SHP77 (cell line): ENCODE measurements around the gene DACT2.
A peak's percentile ranks its signal among the peaks of the same experiment; 100 is the strongest.
"Not testable (repeated sequence)": the region's sequence is repeated elsewhere in the genome, so short reads cannot be mapped to it uniquely, and the experiment has no call there.

Experiments used
- DNase-seq, 2 experiments: peaks; one replicate each; lab custom pipeline; 2025; lab: John Stamatoyannopoulos, UW

DACT2 gene

DNA sequence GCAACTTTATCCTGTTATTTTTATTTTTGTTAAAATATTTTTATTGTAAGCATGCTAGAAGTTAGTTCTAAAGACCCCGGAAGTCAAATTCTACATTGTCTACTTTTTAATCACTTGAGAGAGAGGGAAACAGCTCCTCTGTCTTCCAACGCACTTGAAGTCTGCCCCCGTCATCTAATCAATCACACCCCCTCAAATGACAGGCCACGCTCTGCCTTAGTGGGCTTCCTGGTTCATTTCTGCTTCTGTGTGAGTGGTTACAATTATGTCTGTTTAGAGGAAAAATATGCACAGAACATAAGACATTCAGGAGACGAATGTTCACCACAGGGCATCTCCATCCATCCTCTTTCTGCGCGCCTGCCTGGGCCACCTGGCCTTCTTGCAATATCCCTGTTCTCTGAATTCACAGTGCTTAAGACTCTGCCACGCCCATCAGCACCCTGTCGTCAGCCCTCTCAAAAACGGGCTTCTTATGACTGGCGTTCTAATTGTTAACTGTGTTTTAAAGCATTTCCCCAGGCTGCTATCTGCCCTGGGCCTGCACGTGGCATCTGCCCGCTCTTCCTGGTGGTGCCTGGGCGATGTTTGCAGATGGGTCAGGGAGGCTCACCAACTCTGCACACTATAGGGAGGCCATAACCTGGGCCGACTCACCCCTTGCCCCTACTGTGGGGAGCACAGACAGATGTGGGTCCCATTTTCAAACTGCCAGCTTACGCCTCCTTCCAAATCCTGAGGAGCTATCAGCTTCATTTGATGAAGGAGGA is 15.4 kb downstream of the DACT2 start:
- DNase-seq: no peak

DNA sequence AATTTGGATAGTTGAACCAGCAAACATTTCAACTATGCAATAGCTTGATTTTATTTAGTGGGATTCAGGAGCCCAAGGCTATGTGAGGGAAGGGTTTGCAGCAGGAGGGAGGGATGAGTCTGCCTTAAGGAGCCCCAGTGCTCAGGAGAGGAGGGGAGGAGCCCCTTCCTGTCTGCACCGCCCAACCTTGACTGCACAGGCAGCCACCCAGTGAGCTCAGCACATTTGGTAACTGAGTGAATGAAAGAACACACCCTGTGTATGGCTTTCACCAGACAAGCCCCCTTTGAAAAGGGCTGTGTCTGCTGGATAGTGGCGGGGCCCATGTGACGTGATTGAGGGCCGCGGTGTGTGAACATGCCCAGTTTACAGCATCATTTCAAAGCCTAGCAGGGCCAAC is 17.0 kb downstream of the DACT2 start:
- DNase-seq: no peak

DNA sequence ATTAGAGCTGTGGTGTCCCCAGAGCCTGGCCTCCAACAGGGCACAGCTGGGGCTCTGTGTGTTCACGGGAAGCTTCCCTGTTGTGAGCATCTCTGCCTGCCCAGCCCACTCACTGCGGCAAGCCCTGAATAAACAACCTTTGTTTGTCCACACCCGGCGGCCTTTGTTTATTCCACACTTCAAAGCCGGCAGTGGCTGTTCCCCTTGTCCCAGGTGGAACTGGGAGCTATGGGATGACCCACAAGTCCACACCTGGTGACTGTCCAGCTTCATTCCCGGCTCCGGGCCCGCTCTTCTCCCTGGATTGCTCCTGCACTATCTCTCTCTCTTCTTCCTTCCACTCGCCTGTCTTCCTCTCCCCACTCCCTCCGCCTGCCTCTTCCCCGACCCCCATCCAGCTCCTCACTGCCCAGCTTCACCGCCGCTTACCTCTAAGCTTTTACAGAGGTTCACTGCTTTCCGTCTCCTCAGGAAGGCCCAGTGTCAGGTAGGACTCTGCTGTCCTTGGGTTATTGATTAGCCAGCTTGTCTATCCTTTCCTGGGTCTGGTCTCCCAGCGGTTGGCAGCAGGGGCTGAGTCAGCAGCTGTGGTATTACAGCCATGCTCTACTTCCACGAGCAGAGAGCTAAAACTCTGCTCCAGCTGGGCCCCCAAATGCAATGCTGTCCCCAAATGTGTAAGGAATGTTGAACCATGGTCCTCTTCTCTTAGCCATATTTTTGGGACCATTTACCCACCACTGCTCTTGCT is 17.8 kb downstream of the DACT2 start:
- peak in 1 of 2 experiments; percentile 26 for DNase-seq

DNA sequence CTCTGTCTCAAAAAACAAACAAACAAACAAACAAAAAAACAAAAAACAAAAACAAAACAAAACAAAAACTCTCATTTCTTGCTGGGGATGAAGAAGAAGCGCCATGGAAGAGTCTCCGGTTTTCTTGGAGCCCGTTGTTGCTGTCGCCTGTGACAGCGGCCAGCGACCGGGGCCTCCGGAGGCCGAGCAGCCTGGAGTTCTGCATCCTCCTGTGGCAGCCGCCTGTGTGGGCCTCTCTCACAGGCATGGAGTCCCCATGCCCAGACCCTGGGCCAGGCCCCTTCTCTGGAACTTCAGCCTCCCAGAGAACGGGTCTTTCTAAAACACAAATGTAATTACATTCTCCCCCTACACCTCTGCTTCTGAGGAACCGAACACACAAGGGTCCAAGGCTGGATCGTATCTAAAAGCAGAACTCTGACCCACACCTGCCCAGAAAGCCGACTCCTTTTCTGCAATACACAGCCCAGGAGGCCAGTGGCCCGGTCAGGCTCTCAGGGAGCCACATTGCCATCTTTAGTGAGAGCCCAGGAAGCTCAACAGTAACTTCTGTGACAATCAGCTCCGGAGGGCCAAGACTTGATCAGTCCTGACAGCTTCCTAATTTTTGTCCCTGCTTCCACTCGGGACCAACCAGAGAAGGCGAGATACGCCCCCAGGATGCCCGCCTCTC is 18.5 kb downstream of the DACT2 start:
- no peak for DNase-seq

DNA sequence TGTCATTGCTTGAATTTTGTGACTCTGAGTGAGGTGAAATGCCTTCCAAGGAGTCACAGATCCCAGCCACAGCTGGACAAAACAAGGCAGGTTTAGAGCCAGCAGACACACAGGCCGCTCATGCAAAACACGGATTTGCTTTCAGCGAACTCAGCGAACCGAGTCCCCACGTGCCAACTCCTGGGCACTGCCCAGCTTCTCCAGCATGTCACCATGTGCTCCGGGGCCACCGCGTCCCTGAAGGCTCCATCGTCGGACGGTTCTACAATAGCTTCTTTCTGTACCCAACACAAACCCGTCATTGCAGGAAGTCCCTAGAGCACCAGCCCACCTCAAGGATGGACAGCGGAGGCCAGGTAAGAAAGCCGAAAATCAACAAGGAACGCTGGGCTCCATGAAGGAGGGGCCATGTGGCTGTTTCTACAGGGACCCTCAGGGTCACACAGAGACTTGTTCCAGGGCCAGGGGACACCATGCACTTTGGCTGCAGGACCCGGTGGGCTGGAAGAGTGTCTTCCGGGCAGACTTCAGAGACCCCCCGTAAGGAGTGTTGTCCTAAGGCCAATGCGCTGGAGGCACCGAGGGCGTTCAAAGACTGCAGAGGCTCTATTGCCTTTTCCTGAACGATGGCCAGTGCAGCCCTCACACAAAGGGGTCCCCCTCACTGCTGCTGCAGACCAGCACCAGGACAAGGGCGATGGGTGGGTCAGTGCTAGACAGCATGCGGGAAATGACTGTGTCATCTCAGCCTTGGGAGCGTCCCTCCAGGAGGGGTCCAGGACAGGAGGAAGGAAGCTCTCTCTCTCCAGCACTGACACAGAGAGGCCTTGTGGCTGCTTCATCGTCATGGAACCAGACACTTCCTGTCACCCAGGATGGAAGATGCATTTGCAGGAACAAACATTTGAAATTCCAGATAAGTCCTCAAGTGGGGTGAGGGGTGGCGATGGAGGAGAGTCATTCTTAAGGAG is 19.8 kb downstream of the DACT2 start:
- no peak for DNase-seq

DNA sequence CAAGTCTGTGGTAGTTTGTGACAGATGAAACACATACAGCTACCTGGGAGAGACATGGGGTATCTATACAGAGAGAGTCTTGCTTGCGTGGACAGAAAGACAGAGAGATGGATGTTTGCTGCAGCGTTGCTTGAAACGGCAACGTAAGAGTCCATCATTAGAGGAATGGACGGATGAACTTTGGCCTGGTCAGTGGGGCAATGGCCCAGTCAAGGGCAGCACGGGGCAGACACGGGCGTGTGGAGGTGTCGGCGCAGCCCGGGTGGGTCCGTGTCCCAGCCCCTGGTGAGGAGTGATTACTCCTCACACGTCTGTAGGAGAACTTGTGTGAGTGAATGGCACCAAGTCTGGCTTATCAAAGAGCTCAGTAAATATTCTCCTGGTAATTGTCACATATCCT is 21.9 kb downstream of the DACT2 start:
- DNase-seq: no peak

DNA sequence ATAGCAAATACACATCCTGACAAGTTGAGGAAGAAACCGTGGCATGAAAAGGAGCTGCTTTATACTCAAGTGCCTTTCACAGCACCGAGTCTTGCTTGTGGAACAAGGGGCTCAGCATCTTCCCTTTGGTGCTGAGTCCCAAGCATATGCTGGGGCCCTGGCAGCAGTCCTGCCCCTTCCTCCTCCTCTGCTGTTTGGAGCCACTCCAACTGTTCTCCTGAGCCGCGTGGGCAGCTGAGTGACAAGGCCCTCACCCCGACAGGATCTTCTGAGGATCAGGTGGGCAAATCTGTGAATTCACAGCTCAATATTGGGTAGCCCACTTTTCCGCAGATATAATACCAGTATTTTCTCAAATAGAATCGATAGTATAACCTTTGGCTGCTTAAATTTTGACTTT is 24.7 kb downstream of the DACT2 start:
- no peak for DNase-seq

DNA sequence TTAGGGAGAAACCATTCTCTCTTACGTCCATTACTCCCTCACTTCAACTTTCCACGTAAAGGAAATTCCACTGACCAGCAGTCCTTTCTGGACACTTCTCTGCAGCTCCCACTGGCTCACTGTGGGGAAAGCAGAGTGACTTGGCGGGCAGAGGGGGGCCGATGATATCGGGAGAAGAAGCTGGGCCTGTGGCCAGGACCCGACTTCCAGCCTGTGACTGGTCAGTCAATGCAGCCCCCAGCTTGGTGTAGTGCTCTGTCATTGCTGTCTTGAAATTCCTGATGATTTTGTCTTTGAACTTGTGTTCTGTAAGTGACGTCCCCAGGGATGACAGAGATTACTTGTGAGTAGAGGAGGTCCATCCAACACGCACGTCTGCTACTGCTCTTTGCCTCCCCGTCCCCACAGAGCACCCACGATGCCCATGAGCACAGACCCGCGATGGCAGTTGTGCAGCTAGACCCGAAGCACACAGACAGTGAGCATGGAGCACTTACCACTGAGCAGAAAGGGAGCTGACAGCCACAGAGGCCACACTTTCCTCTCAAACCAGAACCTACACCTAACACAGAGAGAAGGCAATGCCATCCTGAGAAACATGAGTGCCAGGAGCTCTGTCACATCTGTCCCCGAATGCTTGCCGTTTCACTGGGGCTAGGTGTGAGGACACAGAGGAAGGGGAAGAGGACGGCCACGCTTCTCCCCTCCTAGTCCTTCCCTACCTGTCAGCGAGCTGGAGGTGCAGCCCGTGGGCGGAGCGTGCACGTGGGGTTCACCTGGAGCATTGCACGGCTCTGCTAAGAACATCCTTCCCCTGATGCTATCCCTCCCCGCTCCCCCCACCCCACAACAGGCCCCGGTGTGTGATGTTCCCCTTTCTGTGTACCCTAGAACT is 25.7 kb downstream of the DACT2 start:
- no peak for DNase-seq

DNA sequence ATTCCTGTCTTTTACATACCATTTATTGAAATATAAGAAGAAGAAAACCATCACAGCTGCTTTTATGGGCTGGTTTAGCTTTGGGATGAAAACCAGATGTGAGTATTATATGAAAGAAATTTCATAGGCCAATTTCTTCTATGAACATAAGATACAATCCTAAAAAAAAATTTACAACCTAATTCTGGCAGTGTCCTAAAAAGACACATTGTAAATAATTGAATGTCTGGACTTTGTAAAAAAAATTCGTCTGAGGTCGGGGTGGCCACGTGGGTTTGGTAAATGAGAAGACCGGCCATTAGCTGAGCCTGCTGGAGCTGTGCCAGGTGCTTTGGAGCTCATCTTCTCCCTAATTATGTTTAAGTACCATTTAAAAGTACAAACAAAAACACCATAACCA is 26.8 kb downstream of the DACT2 start:
- DNase-seq: no peak

DNA sequence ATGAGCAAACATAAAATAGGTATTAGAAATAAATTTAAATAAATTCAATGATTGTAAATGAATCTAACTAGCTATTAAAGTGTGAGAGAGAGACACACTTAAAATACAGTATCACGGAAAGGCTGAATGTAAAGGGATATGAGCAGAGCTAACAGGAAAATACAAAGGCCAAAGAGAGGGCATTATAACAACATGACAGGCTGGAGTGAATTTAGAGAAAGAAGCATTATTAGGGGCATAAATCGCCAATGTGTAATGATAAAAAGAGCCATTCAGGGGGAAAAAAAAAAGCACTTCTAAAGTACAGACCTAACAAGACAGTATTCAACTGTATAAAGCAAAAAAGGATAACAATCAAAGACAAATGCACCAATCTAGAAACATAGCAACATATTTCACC is 28.1 kb downstream of the DACT2 start:
- DNase-seq: no peak

DNA sequence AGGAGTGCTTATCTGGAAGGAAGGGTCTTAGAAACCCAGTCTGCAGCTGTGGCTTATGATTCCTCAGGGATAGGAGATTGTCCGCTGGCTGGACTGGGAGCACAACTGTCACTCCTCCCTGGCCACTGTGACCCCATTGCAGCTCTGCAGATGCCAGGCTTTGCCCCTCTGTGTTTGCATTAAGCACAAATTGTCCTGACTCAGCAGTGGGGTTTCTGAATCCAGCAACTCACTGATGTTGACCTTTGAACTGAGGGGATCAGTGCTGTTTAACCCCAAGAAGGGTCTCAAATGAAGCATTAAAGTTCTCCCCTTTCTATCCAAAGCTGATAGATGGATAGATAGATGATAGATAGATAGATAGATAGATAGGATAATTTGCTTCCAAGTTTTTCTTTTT is 29.5 kb downstream of the DACT2 start:
- no peak for DNase-seq

DNA sequence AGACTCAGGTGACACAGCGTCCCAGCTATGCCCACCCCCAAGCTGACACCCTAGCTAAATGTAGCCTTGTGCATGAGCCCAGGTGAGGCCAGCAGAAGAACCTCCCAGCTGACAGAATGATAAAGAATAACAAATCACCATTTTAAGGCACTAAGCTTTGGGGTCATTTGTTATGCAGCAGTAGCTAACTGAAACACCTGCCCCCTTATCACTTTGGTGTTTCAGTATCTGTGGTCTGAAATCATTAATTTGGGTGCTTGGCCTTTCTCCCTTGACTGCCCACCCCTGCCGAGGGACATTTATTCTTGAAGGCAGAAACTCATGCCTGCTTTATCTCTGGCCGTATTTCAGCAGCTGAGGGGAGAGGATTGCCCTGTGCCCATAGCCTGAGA is 30.0 kb downstream of the DACT2 start:
- no peak for DNase-seq

DNA sequence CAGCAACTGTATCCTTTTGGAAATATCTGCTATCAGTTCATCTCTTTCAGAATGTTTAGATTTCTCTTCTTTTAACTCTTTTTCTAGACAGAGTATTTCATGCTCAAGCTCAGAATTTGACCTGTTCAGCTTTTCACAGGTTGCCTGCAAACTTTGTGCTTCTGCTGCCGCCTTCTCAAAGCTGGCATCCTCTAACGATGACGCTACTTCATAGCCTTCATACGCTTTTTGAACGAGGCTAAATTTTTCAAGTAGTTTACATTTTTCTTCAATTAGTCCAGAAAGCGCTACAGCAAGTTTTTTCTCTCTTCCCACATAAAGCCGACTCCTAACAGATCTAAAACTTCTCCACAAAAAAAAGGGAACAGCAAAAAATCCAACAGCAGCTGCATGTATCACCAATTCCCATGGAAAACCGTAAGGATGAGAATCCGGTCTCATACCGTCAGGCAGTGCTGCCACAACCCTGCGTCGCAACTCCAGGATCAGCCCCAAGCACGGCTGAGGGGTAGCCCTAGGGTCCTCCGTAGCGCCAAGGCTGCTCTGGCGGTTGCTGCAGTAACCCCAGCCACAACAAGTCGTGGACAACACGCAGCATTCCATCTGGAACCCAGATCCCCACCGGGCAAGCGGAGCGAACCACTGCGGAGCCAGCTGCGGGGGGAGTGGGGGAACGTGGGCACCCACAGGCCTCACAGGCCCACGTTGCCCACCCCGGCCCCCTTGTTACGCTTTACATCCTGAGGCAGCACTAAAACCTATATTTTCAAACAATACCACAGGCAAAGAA is 30.6 kb downstream of the DACT2 start:
- no peak for DNase-seq

DNA sequence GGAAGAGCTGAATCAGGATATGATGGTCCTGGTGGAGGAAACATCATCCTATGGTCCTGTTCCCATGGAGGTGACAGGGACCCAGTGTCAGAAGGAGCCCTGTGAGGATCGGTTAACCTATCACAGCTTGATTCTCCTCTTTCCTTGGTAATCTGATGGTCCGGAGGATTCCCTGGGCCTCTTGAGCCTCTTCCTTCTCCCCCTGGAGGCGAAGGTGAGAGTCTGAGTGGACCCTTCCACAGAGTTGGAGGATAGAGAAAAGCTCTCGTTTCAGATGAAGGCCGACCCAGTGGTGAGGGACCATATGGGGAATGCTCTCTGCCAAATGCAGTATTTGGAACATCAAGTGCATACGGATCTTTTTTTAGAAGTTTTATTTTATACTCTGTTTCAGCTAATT is 32.1 kb downstream of the DACT2 start:
- DNase-seq: not testable (repeated sequence)

DNA sequence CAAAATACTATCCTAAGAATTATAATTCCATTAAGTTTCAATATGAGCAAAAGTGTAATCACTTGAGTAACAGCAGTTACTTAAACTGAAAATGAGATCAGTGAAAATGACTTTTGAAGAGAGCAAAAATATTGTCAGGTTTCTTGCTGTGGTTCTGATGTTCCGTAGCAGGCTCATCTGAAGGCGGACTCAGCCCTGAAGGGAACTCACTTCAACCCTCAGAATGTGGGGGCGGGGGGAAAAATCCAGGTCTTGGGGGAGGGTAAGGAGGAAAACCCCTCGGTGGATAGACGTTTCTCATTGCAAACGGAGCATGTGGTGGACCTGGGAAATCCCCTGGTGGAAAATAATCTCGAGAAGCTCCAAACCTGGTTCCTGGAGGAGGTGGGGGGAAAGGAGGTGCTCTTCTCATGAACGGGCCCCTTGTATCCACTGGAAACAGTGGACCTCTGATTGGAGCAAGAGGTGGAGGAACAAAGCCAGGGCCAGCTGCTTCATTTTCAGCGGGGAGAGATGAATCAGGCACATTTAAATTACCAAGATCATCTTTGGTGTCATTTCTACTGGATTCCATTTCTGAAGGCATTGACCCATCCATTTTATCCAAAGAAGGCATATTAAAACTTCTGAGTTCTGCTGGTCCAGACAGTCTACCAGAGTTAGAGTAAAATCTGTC is 32.7 kb downstream of the DACT2 start:
- not testable (repeated sequence) for DNase-seq

DNA sequence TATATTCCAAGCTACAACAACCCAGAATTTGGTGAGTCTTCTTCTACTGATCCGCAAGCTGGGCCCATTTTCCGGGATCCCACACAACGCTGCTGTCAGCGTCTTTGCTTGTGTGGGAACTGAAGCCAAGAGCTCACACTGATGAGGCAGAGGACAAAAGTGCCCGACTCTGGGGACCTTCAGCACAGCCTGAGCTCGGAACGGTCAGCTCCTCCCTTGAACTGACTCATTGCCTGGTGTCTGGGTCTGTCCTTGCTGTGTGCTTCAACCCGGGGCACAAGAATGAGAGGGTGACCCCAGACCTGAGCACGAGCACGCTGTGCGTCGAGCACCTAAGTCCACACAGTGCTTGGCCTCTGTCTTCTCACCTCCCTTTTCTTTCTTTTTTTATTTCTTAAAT is 33.5 kb downstream of the DACT2 start:
- DNase-seq: no peak

DNA sequence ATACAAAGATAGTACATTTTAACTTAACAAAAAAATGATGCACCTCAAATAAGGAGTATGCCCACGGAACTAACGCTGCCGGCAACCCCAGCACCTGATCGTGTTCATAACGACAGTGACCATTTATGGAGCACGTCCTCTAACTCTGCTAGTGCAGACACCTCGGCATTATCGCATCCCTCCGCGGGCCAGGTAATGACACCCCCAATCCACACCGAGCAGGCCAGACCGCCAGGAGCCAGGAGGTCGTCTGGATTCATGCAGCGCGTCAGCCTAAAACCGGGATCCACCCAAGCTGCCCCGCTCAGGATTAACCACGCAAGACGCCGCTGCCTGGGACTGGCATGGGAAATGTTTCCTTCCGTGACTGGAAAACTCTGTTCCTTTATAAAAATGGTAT is 34.1 kb downstream of the DACT2 start:
- DNase-seq: no peak

DNA sequence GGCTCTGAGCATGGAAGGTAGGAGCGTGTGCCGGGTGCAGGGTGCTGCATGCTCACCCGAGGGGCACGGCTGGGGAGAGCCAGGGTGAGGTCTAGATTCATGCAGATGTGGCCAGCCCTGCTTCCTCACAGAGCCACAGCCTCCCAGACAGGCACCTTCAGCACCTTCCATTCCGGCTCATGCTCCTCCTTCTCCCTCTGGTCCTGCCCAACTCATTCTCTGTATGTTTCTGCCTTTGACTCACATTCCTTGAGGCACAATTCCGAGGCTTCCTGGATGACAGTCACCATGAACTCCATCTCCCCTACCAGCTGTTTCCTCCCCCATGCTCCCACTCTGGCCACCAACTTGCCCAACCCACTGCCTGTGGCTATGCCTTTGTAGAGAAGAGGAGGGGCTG is 35.4 kb downstream of the DACT2 start:
- DNase-seq: no peak

DNA sequence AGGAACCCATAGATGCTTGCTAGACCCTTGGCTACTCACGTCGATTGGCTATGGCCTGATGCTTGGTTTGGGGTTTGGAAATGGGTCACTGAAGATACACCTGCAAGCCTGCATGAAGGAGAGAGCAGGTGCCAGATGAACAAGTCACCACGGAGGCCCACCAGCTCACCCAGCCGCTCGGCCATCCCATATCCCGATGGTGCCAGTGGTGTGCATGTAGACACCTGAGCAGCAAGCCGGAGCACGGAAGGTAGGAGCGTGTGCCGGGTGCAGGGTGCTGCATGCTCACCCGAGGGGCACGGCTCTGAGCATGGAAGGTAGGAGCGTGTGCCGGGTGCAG is 35.9 kb downstream of the DACT2 start:
- DNase-seq: no peak
